HL-60 (cell line): Measurements from ENCODE around the gene CBFA2T2.

ENCODE experiments used
- GABPA ChIP-seq: IDR thresholded peaks from 2 replicates; pipeline ENCODE4 v1.6.1; 2012; ENCODE audit warnings: low read depth
- POLR2AphosphoS5 ChIP-seq: IDR thresholded peaks from 2 replicates; pipeline ENCODE4 v1.6.1; 2012; ENCODE audit warnings: low read depth
- SPI1 ChIP-seq: IDR thresholded peaks from 2 replicates; pipeline ENCODE4 v1.6.1; 2012; ENCODE audit warnings: low read depth, mild to moderate bottlenecking, borderline replicate concordance
- TF ChIP-seq, protein P1 (sequence below): IDR thresholded peaks from one replicate; pipeline ENCODE4 v1.5.1; 2011; ENCODE audit warnings: low read length, control low read depth, inconsistent platforms; ENCODE audit not compliant: insufficient read depth
- TF ChIP-seq, protein P2 (sequence below): IDR thresholded peaks from 2 replicates; pipeline ENCODE4 v1.6.1; 2012; ENCODE audit warnings: low read depth; ENCODE audit not compliant: insufficient replicate concordance

DNA sequence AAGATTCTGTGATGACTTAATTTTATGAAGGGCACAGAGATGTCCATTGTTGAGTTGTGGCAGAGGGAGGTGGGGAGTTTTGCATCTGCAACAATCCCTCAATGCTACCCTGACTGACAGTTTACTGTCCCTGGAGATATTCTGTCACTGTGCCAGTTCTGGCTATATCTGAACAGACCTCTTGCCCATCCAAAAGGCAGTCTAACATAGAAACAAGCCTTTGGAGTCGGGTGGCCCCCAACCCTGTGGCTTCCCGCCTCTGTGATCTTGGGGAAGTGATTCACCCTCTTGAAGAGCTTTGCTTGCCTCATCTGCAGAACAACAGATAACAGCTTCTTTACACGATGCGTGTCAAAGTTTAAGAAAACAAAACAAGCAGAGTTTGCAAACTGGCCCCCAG is 200.1 kb downstream of the CBFA2T2 start:
- TF ChIP-seq, protein P1, sequence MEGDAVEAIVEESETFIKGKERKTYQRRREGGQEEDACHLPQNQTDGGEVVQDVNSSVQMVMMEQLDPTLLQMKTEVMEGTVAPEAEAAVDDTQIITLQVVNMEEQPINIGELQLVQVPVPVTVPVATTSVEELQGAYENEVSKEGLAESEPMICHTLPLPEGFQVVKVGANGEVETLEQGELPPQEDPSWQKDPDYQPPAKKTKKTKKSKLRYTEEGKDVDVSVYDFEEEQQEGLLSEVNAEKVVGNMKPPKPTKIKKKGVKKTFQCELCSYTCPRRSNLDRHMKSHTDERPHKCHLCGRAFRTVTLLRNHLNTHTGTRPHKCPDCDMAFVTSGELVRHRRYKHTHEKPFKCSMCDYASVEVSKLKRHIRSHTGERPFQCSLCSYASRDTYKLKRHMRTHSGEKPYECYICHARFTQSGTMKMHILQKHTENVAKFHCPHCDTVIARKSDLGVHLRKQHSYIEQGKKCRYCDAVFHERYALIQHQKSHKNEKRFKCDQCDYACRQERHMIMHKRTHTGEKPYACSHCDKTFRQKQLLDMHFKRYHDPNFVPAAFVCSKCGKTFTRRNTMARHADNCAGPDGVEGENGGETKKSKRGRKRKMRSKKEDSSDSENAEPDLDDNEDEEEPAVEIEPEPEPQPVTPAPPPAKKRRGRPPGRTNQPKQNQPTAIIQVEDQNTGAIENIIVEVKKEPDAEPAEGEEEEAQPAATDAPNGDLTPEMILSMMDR: no peak
- TF ChIP-seq POLR2AphosphoS5: no peak
- TF ChIP-seq, protein P2, sequence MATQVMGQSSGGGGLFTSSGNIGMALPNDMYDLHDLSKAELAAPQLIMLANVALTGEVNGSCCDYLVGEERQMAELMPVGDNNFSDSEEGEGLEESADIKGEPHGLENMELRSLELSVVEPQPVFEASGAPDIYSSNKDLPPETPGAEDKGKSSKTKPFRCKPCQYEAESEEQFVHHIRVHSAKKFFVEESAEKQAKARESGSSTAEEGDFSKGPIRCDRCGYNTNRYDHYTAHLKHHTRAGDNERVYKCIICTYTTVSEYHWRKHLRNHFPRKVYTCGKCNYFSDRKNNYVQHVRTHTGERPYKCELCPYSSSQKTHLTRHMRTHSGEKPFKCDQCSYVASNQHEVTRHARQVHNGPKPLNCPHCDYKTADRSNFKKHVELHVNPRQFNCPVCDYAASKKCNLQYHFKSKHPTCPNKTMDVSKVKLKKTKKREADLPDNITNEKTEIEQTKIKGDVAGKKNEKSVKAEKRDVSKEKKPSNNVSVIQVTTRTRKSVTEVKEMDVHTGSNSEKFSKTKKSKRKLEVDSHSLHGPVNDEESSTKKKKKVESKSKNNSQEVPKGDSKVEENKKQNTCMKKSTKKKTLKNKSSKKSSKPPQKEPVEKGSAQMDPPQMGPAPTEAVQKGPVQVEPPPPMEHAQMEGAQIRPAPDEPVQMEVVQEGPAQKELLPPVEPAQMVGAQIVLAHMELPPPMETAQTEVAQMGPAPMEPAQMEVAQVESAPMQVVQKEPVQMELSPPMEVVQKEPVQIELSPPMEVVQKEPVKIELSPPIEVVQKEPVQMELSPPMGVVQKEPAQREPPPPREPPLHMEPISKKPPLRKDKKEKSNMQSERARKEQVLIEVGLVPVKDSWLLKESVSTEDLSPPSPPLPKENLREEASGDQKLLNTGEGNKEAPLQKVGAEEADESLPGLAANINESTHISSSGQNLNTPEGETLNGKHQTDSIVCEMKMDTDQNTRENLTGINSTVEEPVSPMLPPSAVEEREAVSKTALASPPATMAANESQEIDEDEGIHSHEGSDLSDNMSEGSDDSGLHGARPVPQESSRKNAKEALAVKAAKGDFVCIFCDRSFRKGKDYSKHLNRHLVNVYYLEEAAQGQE: no peak
- TF ChIP-seq SPI1: peak; percentile 41; the same call in 1 of the 2 replicates
- TF ChIP-seq GABPA: no peak
